ENCODE data around the gene KCNH2. TPM values are rescaled to one million over a fixed set of nuclear protein-coding genes. Genes with fewer than 3 reads are reported as not detected.

KCNH2 gene
- total and polyA plus RNA-seq, 2 of the 13 experiments (the other 11 are each of a cell fraction or from before 2014, with no cell fraction given) = 0.09 to 0.11 TPM

- TF ChIP-seq MEF2D (CRISPR knock-in tag; IDR thresholded peaks at IDR 0.05) = no peak
- TF ChIP-seq ATF5 (CRISPR knock-in tag; IDR thresholded peaks at IDR 0.05; ENCODE audit: low read depth) = no peak
- no peak for TF ChIP-seq ZSCAN30 (CRISPR knock-in tag; IDR thresholded peaks at IDR 0.05)
These were observed 60.2 kb downstream of the KCNH2 start (continued) for GRCh38 chr7:150917969-150918368.

GRCh38 chr7:150916670-150917069 lies 61.5 kb downstream of the KCNH2 start:
- intact Hi-C loops (cut with micrococcal nuclease; ENCODE audit: unreplicated experiment) = no loop called here
- DNase-seq (ENCODE audit: low spot score) (no peak), ATAC-seq (no peak), FAIRE-seq (no peak)
- Histone ChIP-seq H2AFZ (ENCODE audit: low read length) (no peak overlapping the region), H3K4me1 (ENCODE audit: insufficient read depth, low read length) (no peaks in the 10 kb centered on the region), H3K36me3 (replicated peaks in 1 of 2; ENCODE audit: control insufficient read depth in 1 of 2, insufficient read depth in 2 of 2, low read length in 2 of 2) (no peaks in the 10 kb centered on the region), H3K79me2 (ENCODE audit: insufficient read depth, low read length) (no peaks in the 10 kb centered on the region), H3K27me3 (ENCODE audit: control insufficient read depth in 1 of 2, insufficient read depth in 2 of 2, low read length in 2 of 2) (peaks cover 0 to 33% of the 10 kb centered on the region in 2 experiments; a peak in 3 of 5 replicates), H3K4me2 (ENCODE audit: low read depth, low read length) (no peak overlapping the region), H3K27ac (ENCODE audit: extremely low read length, insufficient read depth, low read length) (no peak overlapping the region), H4K20me1 (ENCODE audit: insufficient read depth, low read length) (0 out of 2 replicates have a peak, but pooled peaks cover 3% of the 10 kb centered on the region), H3K9me3 (ENCODE audit: low read length) (no peaks in the 10 kb centered on the region), H3K9ac (ENCODE audit: insufficient read depth, low read depth, low read length) (no peak overlapping the region), H3K4me3 (replicated peaks in 1 of 3; ENCODE audit: insufficient read depth in 1 of 3, low read depth in 2 of 3, low read length in 3 of 3) (no peak overlapping the region)
- POLR2A ChIA-PET = no interaction called here
- in situ Hi-C loops (cut with HindIII; ENCODE audit: extremely low pct_ligation_motif_present, low pct_unique_long_range_greater_than_20kb) = no loop called here
- WGBS (ENCODE audit: low lambda C conversion rate) = 0% methylated on average over 2 of the region's 10 CpGs
- no peak for TF ChIP-seq ZKSCAN8 (CRISPR knock-in tag; IDR thresholded peaks at IDR 0.05; ENCODE audit: borderline replicate concordance)
- no peak for TF ChIP-seq TFE3 (CRISPR knock-in tag; IDR thresholded peaks at IDR 0.05)
- TF ChIP-seq IRF1 (CRISPR knock-in tag; IDR thresholded peaks at IDR 0.05; ENCODE audit: low read depth) = no peak
- no peak for TF ChIP-seq ZBTB4 (CRISPR knock-in tag; IDR thresholded peaks at IDR 0.05; ENCODE audit: borderline replicate concordance)
- TF ChIP-seq PPARG (CRISPR knock-in tag; conservative IDR thresholded peaks at IDR 0.05) = no peak
- TF ChIP-seq IRF2 (CRISPR knock-in tag; IDR thresholded peaks at IDR 0.05) = no peak
- no peak for TF ChIP-seq ZNF788 (CRISPR knock-in tag; IDR thresholded peaks at IDR 0.05; ENCODE audit: borderline replicate concordance)
- no peak for TF ChIP-seq TFDP1 (CRISPR knock-in tag; IDR thresholded peaks at IDR 0.05; ENCODE audit: borderline replicate concordance)
- no TSS peak for BruUV-seq (replicated peaks)
- CTCF ChIA-PET (ENCODE audit: low intra/inter-chr PET ratio, low total read pairs) = no interaction called here

Measured in HepG2 (cell line).